Measurements from ENCODE around the gene IL1RN. TPM values are rescaled to one million over a fixed set of nuclear protein-coding genes. Genes with fewer than 3 reads are reported as not detected.

Gene IL1RN
- total RNA-seq, 2 experiments from 2014 or later: 0.31 TPM; not detected in 1

- no peaks in the 10 kb centered on the region for H3K9me3 Mint-ChIP-seq (ENCODE audit: insufficient read depth)
- peak overlapping the region; percentile 83 for H3K4me3 Mint-ChIP-seq
- peaks cover 78% of the 10 kb centered on the region for H3K4me1 Mint-ChIP-seq (ENCODE audit: low read depth)
- peaks cover 2% of the 10 kb centered on the region for H3K27me3 Mint-ChIP-seq (ENCODE audit: low read depth)
- ChIA-PET POLR2A (no interaction called here), CTCF (interaction anchor here (1.8 to 13.5 kb wide), 3 partner anchors 21 to 98 kb away, joined by 4 to 370 read pairs (median 7); no protein-coding TSS in a partner anchor)
- DNase-seq (no peak), ATAC-seq (no peak)
- peak overlapping the region; percentile 83 for H3K27ac Mint-ChIP-seq
- H3K36me3 Mint-ChIP-seq (ENCODE audit: low read depth): peaks cover 94% of the 10 kb centered on the region
Measured at GRCh38 chr2:113178069-113178746, 50.8 kb downstream of the IL1RN start.

DNA sequence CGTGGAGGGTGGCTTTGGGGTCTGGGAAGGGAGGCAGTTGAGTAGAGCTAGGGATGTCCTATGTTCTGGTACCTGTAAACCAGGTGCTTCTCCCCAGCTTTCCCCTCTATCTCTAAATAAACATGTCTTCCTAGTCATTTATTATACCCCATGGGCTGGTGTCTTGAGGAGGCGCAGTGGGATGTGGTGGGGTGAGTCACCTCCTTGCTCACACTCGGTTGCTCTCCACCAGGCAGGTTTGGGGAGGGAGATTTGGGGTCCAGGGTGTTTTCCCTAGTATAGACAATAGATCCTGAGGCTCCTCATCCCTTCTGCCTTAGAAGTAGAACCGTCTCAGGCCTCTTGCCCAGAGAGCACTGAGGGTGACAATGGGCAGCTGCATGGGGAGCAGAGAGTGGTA lies 51.5 kb downstream of the IL1RN start:
- ChIA-PET POLR2A (no interaction called here), CTCF (interaction anchor here (1.8 to 13.5 kb wide), 3 partner anchors 20 to 99 kb away, joined by 4 to 370 read pairs (median 7); no protein-coding TSS in a partner anchor)
- DNase-seq: peak; percentile 62
- peak overlapping the region; percentile 83 for H3K4me3 Mint-ChIP-seq
- H3K4me1 Mint-ChIP-seq (ENCODE audit: low read depth): peaks cover 79% of the 10 kb centered on the region
- H3K9me3 Mint-ChIP-seq (ENCODE audit: insufficient read depth): no peaks in the 10 kb centered on the region
- H3K27ac Mint-ChIP-seq: peak overlapping the region; percentile 83
- peaks cover 2% of the 10 kb centered on the region for H3K27me3 Mint-ChIP-seq (ENCODE audit: low read depth)
- peaks cover 95% of the 10 kb centered on the region for H3K36me3 Mint-ChIP-seq (ENCODE audit: low read depth)
- ATAC-seq: no peak

- peaks cover 81% of the 10 kb centered on the region for H3K4me1 Mint-ChIP-seq (ENCODE audit: low read depth)
- H3K4me3 Mint-ChIP-seq: peak overlapping the region; percentile 83
- DNase-seq (no peak), ATAC-seq (no peak)
- peaks cover 2% of the 10 kb centered on the region for H3K27me3 Mint-ChIP-seq (ENCODE audit: low read depth)
- no peaks in the 10 kb centered on the region for H3K9me3 Mint-ChIP-seq (ENCODE audit: insufficient read depth)
- peak overlapping the region; percentile 83 for H3K27ac Mint-ChIP-seq
- POLR2A ChIA-PET: interaction anchor here (1.2 to 2.2 kb wide), 3 partner anchors 22 to 44 kb away, joined by 3 to 11 read pairs (median 5); no protein-coding TSS in a partner anchor
- H3K36me3 Mint-ChIP-seq (ENCODE audit: low read depth): peaks cover 91% of the 10 kb centered on the region
- CTCF ChIA-PET: interaction anchor here (0.9 to 13.5 kb wide), 9 partner anchors 10 to 211 kb away, joined by 4 to 370 read pairs (median 7); no protein-coding TSS in a partner anchor
Measured at GRCh38 chr2:113179446-113180045, 52.1 kb downstream of the IL1RN start.

DNA sequence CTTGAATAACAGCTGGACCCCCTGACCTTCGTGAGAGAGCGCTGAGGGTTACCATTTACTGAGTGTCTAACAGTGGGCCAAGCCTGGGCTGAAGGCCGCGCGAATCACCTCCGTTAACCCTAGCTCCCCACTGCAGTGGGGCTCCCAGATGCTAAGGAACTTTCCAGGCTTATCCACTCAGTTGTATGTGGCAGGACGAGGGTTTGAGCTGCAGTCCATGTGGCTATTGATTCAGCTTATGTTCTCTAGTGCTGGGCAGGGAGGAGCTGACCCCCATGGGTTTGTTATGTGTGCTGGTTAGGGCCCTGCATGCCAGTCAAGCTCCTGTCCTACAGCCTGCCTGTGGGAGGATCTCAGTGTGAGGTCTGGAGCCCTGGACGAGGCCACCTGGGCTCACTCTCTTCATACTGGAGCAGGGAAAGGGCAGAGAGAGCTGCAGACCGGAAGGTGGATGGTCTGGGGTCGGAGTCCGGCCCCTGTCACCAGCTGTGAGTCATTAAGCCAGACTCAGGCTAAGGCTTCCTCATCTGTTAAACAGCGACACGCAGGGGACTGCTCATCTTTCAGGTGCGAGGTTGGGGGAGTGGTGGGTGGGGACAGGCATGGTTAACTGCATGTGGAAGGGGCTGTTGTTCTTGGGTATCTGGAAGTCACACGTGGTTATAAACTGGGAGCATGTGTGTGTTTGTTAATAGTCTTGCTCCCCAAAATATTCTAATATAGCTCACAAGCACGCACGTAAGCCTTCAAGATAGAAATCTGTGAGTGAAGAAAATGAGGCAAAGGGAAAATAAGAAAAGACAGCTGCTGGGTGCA lies 52.9 kb downstream of the IL1RN start:
- Mint-ChIP-seq H3K27ac (peak overlapping the region; percentile 83), H3K4me1 (ENCODE audit: low read depth) (peaks cover 86% of the 10 kb centered on the region), H3K36me3 (ENCODE audit: low read depth) (peaks cover 91% of the 10 kb centered on the region), H3K9me3 (ENCODE audit: insufficient read depth) (no peaks in the 10 kb centered on the region), H3K27me3 (ENCODE audit: low read depth) (no peaks in the 10 kb centered on the region), H3K4me3 (peak overlapping the region; percentile 83)
- ATAC-seq: no peak
- ChIA-PET CTCF (interaction anchor here (0.8 to 13.5 kb wide), 18 partner anchors 10 to 210 kb away, joined by 3 to 370 read pairs (median 6); no protein-coding TSS in a partner anchor), POLR2A (interaction anchor here (1.0 to 2.2 kb wide), 7 partner anchors 13 to 82 kb away, joined by 3 to 11 read pairs (median 5); no protein-coding TSS in a partner anchor)
- no peak for DNase-seq

GRCh38 chr2:113181258-113182051 lies 54.1 kb downstream of the IL1RN start:
- Mint-ChIP-seq H3K4me1 (ENCODE audit: low read depth) (peaks cover 93% of the 10 kb centered on the region), H3K9me3 (ENCODE audit: insufficient read depth) (no peaks in the 10 kb centered on the region), H3K27me3 (ENCODE audit: low read depth) (no peaks in the 10 kb centered on the region), H3K27ac (peak overlapping the region; percentile 83), H3K4me3 (peak overlapping the region; percentile 83), H3K36me3 (ENCODE audit: low read depth) (peaks cover 94% of the 10 kb centered on the region)
- peak; percentile 56 for DNase-seq
- ChIA-PET POLR2A (interaction anchor here (1.0 to 2.2 kb wide), 6 partner anchors 14 to 84 kb away, joined by 3 to 11 read pairs (median 4); no protein-coding TSS in a partner anchor), CTCF (interaction anchor here (0.8 to 13.5 kb wide), 15 partner anchors 11 to 209 kb away, joined by 3 to 370 read pairs (median 7); no protein-coding TSS in a partner anchor)
- peak; percentile 43 for ATAC-seq

DNA sequence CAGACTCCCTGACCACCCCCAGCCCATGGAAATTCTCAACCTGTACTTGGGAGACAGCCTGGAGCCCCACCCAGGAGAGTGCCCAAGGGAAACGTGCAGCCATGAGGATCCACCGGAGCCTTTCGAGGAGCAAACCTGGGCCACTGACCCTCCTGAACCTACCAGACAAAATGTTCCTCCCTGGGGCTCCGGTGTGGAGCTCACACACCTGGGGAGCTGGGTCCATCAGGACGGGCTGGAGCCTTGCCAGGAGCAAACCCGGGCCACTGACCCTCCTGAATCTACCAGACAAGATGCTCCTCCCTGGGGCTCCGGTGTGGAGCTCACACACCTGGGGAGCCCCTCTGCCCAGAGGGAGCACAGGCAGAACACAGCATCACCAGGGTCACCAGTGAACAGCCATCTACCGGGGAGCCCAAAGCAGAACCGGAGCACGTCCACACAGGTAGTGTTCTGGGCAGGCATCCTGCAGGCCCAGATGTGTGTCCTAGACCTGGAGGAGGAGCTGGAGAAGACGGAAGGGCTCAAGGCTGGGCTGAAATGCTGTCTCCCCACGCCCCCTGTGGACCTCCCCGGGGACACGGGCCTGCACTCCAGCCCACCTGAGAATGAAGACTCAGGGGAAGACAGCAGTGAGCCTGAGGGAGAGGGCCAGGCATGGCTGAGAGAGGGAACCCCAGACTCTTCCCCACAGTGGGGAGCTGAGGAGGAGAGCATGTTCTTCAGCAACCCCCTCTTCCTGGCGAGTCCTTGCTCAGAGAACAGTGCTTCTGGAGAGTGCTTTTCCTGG lies 55.3 kb downstream of the IL1RN start:
- H3K27me3 Mint-ChIP-seq (ENCODE audit: low read depth): no peaks in the 10 kb centered on the region
- no peak for DNase-seq
- peaks cover 87% of the 10 kb centered on the region for H3K36me3 Mint-ChIP-seq (ENCODE audit: low read depth)
- H3K9me3 Mint-ChIP-seq (ENCODE audit: insufficient read depth): no peaks in the 10 kb centered on the region
- CTCF ChIA-PET: interaction anchor here (1.5 to 13.5 kb wide), 5 partner anchors 16 to 102 kb away, joined by 4 to 370 read pairs (median 6); no protein-coding TSS in a partner anchor
- ATAC-seq: no peak
- peaks cover 90% of the 10 kb centered on the region for H3K4me1 Mint-ChIP-seq (ENCODE audit: low read depth)
- POLR2A ChIA-PET: interaction anchor here (0.6 to 2.1 kb wide), 6 partner anchors 8 to 50 kb away, joined by 3 to 8 read pairs (median 3); no protein-coding TSS in a partner anchor
- no peak overlapping the region for H3K27ac Mint-ChIP-seq
- H3K4me3 Mint-ChIP-seq: peak overlapping the region; percentile 15

DNA sequence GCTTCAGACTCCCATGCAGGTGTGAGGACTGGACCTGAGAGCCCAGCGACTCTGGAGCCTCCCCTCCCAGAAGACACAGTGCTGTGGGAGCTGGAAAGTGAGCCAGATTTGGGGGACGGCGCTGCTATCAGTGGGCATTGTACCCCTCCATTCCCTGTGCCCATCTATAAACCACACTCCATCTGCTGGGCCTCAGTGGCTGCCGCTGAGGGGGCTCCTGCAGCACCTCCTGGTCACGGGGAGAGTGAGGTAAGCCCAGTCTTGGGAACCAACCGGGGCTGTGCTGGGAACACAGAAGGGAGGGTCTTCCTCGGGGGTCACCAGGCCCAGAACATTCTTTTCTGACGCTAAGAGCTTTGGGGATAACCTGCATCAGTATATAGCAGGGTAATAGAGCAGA lies 55.9 kb downstream of the IL1RN start:
- H3K4me3 Mint-ChIP-seq: no peak overlapping the region
- H3K27ac Mint-ChIP-seq: no peak overlapping the region
- H3K36me3 Mint-ChIP-seq (ENCODE audit: low read depth): peaks cover 86% of the 10 kb centered on the region
- no peak for ATAC-seq
- DNase-seq: no peak
- CTCF ChIA-PET: interaction anchor here (0.8 to 13.5 kb wide), 5 partner anchors 9 to 103 kb away, joined by 4 to 370 read pairs (median 6); no protein-coding TSS in a partner anchor
- H3K27me3 Mint-ChIP-seq (ENCODE audit: low read depth): no peaks in the 10 kb centered on the region
- H3K9me3 Mint-ChIP-seq (ENCODE audit: insufficient read depth): no peaks in the 10 kb centered on the region
- peaks cover 89% of the 10 kb centered on the region for H3K4me1 Mint-ChIP-seq (ENCODE audit: low read depth)
- POLR2A ChIA-PET: interaction anchor here (0.7 to 2.1 kb wide), 5 partner anchors 8 to 50 kb away, joined by 3 to 8 read pairs (median 3); no protein-coding TSS in a partner anchor

Other genes with a start within 250 kb of the IL1RN start
- gene IL37, start 216.4 kb upstream of the IL1RN start, total RNA-seq: not detected
- gene IL36G, start 149.6 kb upstream of the IL1RN start, total RNA-seq: not detected
- under 1 TPM; 0.29 to 0.53 TPM for gene IL36A, start 122.1 kb upstream of the IL1RN start, total RNA-seq
- not detected for gene IL36B, start 74.7 kb upstream of the IL1RN start, total RNA-seq
- not detected for gene IL36RN, start 68.4 kb upstream of the IL1RN start, total RNA-seq
- not detected for gene IL1F10, start 59.6 kb upstream of the IL1RN start, total RNA-seq
- 100 to 1,000 TPM; 394 to 404 TPM for gene PSD4, start 46.4 kb downstream of the IL1RN start, total RNA-seq
- gene PAX8, start 151.3 kb downstream of the IL1RN start, total RNA-seq: under 1 TPM; 0.21 to 0.55 TPM

Measured in activated CD8-positive, alpha-beta T cell treated with anti-CD3 and anti-CD28 coated beads, Interleukin-2, amount 10 ng/mL, durations not matched to agents 7 days and 5 days (primary cell).